ENCODE results near the gene UBR4. TPM values are rescaled to one million over a fixed set of nuclear protein-coding genes. Genes with fewer than 3 reads are reported as not detected.

The UBR4 gene
- total RNA-seq, 1 donor from 2014 or later, result 156 TPM

DNA sequence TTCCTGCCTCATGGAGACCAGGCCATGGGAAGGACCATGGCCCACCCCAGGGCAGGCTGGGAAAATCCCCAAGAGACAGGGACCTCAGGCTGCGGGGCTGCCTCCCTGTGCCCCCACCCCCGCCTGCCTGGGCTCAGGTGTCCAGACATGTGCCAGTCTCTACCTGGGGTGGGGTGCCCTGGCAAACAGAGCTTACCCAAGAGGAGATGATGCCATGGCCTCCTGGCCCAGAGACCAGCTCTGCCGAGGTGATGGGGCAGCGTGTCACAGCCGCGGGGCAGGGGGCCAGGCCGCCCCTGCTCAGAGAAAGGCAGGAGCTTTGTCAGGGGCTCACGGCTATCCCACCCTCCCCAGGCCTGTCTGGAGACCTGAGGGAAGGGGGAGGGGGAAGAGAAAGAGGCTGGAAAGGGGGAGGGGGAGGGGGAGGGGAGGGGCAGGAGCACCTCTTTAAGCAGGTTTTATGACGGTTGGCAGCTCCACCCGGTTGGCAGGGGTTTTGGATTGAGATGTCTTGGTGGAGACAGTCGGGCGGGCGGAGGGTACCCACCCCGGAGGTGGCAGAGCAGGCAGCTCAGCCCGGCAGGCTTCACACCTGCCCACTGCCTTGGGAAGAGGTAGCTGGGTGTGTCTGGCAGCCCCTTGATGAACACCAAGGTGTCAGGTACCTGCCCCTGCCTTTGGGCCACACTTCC is 152.1 kb downstream of the UBR4 start:
- DNase-seq (ENCODE audit: low spot score), result no peak

DNA sequence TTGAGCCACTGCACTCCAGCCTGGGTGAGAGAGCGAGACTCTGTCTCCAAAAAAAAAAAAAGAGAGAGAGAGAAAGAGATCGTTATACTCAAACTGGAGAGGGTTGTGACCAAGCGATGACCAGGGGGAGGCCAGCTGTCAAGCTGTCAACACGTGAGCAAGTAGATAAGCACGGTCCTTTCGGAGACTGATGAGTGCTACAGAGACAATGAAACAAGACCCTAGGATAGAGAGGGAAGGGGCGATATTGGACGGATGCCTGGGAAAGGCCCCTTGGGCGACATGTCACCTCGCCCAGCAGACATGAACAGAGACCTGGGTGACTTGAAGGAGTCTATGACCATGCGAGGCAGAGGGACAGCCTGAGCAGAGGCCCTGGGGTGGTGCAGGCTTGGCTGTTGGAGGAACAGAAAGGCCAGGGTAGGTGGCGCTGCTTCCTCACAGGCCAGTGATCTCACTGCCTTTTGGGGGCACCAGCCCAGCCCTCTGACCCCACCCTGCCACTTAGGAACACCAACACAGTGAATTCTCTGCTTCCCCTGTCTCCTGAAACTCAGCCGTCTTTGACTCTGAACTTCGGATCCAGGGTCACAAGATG is 152.8 kb downstream of the UBR4 start:
- no peak for DNase-seq (ENCODE audit: low spot score)

DNA sequence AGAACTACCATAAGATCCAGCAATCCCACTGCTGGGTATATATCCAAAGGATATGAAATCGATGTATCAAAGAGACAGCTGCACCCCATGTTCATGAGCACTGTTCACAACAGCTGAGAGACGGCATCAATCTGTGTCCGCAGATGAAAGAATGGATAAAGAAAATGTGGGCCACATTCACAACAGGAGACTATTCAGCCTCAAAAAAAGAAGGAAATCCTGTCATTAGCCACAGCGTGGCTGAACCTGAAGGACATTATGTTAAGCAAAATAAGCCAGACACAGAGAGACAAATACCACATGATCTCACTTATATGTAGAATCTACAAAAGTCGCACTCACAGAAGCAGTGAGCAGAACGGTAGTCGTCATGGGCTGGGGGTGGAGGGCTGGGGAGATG is 154.4 kb downstream of the UBR4 start:
- no peak for DNase-seq (ENCODE audit: low spot score)

DNA sequence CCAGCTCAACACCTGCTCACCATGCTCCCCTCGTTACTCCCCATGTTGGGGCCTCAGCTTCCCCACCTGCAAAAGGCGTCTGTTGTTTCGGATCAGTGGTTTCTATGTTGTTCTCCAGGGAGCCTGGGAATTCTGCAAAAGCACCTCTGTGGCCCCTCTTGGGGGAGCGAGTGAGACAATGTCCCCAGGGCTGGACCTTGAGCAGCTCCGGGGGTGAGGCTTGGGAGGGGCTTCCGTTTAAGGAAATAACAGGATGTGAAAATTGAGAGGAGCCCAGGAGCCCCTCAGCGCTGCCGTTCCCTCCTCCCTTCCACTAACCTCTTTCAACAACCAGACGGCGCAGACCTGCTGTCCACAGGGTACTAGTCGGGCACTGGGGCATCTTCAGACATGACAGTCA is 155.1 kb downstream of the UBR4 start:
- no peak for DNase-seq (ENCODE audit: low spot score)

DNA sequence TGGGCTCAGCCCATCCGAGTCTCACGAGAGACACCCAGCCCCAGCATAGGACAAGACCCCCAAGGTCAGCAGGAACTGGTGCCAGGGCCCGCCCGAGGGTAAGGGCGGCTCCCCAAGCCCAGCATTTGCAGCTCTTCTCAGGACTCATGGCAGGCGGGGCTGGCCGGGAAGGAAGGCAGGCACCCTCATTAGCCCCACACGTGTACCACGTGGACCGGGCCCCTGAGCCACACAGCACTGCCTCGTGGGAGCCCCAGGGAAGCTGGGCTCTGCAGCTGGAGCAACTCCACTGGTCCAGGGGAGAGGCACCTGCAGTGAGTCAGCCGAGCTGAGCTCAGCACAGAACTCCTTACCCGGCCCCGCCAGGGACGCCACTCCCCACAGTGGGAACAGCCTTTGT is 155.8 kb downstream of the UBR4 start:
- no peak for DNase-seq (ENCODE audit: low spot score)

DNA sequence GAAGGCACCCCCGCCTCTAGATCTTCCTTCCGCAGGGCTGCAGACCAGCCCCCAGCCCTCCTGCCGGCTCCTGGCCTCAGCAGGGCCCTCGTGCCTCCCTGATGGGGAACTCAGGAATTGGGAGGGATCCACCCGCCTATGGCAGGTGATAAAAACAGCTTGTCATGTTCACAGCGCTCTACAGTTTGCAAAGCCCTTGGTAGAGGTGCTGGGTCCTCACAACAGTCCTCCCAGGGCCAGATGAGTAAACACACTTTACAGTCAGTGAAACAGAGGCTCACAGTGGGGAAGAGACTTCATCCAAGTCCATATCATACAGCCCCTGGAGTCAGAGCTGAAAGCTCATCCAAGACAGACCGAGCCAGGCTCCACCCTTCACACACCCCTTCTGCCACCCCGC is 156.6 kb downstream of the UBR4 start:
- no peak for DNase-seq (ENCODE audit: low spot score)

DNA sequence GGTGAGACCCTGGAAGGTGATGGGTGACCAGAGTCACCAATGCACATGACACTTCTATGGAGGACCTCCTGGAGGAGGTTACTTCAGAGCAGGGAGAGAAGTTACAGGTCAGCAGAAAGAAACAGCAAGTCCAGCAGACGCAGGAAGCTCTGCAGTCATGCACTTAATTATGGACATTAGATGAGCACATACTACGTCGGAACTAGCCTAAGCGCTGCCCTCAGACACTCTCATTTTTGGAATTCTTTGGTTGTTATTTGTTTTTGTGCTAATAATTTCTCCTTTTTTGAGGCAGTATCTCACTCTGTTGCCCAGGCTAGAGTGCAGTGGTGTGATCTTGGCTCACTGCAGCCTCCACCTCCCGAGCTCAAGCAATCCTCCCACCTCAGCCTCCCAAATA is 160.3 kb downstream of the UBR4 start:
- no peak for DNase-seq (ENCODE audit: low spot score)

DNA sequence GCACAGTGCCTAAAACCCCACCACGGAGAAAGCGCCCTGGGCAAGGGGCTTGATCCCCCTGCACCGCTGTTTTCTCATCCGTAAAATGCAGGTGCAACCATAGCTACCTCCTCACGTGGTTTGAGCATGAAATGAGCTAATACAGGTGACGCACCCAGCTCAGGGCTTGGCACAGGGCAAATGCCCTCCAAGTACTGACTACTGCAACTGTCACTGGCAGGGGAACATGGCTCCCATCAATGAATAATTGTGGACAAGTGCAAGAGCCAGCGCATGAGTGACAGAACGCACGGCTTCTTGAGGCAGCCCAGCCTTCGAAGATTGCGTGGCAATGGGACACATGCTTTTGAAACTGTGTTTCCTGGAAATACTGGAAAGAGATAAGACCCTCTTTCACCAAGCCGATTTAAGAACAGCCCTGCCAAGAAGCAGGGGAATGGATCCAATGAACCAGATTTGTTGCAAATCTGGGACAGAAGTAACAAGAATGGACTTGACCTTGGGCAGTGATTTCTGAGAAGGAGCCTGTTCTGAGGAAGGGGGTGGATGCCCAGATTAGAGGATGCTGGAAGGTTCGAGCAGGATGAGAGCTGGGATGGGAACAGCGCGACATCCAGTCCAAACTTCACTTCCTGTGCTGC is 160.8 kb downstream of the UBR4 start:
- DNase-seq (ENCODE audit: low spot score), result no peak

DNA sequence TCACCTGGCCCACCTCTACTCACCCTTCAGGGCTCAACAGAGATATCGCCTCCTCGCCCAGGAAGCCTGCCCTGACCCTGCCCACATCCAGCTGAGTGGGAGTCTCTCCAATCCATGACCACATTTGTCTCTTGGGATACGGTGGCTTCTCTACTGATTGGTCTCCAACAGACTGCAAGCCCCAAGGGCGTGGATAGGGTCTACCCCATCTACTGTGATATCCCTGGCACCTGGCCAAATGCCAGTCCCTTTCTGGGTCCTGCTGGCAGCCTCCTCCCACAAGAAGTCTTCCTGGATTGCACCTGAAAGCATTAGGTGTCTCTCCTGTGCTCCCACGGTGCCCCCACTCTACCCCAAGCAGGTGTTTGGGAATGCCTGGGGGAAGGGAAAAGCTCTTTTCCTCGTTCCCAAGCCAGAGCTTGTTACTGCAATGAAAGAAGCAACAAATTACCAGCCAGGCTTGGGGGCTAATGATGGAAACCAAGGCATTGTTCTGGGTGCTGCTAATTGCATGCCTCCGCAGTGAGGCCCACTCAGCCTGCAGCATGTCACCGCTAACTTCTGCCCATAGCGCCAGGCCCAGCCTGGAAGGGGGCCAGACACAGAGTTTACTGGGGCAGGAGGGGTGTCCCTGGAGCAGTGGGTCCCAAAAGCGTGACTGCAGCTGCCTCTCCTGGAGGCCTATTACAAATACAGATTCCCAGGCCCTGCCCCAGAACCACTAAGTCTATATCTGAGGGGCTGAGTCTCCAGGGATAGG is 162.9 kb downstream of the UBR4 start:
- no peak for DNase-seq (ENCODE audit: low spot score)

DNA sequence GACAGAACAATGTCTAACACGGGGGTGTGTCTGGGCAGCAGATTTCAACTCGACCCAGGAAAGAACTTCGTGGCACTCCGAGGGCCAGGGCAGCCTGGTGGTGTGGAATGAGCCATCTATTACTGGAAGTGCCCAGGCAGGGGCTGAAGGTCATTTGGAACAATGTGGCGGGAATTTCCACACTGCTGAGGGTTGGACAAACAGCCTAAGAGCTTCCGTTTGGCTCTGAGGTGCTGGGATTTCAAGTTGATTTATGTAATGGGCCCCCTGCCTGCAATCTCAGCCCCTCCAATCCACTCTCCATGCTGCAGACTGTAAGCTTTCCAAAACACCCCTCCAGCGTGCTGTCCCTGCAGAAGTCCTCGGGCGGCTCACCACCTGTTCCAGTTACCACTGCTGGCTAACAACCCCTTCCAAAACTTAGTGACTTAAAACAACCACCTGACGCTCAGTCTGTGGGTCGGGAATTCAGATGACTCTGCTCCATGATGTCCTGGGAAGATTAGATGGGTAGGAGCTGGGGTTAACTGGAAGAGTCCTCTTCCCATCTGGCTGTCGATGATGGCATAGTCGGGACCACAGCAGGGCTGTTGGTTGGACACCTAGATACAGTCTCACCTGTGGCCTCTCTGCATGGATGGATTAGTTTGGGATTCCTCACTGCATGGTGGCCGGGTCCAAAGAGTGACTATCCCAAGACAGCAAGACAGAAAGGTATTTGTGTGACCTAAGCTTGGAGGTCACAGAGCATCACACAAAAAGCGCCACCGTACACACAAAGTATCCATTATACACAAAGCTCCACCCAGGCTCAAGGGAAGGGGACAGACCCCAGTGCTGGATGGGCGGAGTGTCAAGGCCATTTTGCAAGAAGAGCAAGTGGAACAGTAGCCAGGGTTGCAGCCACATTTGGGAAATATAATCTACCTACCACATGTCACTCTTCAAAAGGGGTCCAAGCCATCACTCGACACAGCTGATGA is 163.9 kb downstream of the UBR4 start:
- DNase-seq (ENCODE audit: low spot score), result no peak

DNA sequence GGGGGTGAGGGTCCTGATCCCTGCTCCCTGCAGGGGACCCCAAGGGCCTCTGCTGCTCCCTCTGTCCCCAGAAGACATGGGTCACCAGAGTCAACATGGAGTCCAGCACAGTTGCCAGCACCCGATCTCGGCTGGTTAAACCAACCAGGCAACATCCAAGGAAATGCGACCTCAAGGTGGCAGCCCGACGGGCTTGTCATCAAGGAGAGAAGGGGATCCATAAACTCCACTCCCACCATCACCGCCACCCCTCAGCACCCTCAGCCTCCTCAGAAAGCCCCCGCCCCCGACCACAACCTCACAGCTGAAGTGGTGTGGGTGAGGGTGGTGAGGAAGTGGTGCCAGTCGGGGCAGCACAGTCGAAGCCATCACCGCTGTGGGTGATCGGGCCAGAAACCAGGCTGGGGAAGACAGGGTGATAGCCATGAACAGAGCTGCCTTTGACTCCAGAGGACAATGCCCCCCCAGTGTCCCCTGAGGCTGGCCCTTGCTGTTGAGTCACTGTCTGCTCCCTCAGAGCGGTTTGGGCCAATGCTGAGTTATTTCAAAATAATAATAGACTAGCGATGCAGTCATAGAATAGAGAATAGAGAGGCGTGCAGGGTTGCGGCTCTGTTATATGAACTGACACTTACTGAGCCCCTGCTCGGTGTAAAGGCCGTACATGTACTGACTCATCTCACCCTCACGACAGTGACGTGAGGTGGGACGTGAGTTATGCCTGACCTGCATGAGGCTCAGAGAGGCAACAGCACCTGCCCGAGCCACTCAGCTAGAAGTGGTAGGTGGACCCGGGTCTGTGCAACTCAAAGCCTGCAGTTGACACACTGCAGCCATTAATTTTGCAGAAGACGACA is 164.9 kb downstream of the UBR4 start:
- no peak for DNase-seq (ENCODE audit: low spot score)

DNA sequence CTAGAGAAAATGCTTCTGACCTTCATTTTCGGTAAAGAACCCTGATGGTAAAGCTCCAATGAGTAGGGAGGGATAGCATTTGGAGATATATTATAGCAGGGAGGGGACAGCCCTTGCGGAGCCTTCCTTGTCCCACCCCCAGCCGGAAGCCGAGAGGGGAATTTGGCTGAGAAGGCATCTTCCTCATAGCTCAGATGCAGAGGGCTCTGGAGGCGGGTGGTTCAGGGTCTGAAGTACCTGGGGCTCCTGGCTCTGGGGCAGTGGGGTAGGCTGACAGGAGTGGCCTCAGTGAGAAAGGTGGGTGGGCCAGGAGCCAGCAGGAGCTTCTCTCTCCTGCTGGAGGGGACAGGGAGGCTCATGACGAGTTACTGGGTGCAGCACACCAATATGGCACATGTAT is 165.6 kb downstream of the UBR4 start:
- no peak for DNase-seq (ENCODE audit: low spot score)

DNA sequence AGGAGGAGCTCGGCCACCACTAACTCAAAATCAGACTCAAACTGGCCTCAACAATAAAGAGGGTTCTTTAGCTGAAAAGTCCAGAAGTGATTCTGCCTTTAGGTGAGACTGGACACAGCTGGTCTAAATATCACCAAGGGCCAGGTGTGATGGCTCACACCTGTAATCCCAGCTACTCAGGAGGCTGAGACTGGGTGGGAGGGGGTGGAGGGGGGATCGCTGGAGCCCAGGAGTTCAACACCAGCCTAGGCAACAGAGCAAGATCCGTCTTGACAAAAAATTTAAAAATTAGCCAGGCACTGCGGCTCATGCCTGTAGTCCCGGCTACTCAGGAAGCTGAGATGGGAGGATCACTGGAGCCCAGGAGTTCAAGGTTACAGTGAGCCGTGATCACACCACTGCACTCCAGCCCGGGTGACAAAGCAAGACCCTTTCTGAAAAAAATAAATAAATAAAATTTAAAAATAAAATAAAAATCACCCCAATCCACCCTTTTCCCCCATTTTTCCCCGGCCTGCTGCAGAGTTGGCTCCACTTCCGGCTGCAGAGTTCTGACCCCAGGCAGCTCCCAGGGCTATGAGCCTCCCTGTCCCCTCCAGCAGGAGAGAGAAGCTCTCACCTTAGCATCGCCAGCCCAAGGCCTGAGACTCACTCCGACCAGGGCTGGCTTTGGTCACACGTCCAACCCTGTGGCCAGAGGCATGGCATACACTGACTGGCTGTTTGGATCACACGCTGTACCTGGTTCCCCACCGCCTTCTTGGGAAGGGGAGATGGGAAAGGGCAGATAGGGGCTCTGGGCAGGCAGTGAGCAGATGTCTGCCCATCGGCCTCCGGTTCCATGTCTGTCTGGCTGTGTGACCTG is 166.3 kb downstream of the UBR4 start:
- DNase-seq (ENCODE audit: low spot score), result no peak

DNA sequence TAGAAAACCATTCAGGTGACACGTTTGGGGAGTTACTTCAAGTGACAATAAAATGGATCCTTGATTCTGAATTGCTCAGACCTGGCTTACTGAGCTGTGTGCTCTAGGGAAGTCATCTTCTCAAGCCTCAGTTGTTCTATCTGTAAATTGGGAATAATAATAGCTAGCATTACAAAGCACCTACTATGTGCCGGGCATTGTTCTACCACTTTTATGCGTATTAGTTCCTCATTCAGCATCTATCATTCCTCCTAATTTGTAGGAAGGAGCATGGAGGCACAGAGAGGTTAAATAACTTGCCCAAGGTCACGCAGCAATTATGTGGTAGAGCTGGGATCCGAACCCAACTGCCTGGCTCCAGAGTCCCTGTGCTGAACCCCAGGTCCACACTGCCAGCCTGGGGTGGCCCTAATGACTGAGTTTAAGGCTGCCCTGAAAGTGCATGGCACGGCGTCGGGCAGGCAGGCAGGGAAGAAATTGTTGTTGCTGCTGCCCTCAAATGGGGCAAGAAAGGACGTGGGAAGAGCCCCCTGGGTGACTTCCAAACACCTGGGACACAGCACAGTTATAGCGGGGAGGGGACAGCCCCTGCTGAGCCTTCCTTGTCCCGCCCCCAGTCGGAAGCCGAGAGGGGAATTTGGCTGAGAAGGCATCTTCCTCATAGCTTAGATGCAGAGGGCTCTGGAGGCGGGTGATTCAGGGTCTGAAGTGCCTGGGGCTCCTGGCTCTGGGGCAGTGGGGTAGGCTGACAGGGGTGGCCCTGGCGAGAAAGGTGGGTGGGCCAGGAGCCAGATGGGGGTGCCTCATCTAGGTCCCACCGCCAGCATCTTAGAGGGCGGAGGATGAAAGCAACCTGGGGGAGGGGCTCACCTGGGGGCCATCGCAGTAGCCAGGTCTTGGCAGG is 167.1 kb downstream of the UBR4 start:
- no peak for DNase-seq (ENCODE audit: low spot score)

DNA sequence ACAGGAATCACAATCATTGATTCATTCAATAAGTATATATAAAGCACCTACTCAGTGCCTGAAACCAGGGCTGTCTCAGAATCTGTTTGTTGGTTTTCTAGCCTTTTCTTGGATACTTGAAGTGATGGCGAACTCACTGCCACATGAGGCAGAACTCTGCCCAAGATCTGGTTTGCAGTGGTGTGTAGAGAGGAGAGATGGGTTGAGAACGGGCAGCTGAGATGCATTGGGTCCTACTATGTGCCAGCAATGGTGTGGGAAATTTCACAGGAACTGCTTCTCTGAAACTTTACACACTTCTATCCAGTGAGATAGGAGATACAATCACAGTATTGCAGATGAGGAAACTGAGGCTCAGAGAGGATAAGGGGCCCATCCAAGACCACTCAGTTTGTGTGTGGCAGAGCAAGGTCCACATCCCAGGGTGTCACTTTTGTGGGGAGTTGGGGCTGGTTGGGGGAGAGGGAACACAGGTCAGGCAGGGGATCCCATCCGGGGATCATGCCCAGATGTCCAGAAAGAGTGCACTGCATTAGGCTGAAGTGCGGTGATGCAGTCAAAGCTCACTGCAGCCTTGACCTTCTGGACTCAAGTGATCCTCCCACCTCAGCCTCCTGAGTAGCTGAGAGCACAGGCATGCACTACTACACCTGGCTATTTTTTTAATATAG is 169.9 kb downstream of the UBR4 start:
- DNase-seq (ENCODE audit: low spot score), result no peak

DNA sequence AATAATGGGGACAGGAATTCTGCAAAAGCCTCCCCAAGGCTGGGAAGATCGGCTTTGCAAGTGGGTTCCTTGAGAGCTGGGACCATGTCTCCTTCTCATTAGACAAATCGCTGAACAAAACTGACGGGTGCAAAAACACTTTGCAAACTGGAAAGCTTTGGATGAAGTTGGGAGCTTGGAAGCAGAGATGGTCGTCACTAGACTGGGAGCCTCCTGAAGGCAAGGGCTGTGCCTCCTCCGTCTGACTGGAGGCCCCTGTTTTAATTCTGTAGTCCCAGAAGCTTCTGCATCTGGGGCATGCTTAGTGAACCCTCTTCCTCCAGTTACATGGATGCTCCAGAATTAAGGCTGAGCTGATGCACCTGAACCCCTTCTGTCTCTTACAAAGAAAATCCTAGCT is 171.3 kb downstream of the UBR4 start:
- no peak for DNase-seq (ENCODE audit: low spot score)

DNA sequence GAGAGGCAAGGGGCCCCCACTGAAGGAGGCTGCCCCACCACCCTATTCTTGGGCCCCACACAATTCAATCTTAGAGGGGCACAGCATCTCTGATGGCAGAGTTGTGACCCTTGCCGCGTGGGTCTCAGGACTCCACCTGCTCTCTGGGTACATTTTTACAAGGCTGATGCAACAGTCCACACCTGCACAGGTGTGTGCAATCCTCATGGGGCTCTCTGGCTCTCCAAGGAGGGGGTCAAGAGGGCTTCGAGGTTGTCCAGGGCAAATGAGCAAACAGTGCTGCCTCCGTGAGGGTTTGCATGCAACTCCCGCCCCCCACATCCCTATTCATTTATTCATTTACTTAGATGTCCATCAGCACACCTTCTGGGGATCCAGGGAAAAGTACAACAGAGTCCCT is 172.0 kb downstream of the UBR4 start:
- DNase-seq (ENCODE audit: low spot score), result no peak
